Islet precursor cell (in vitro differentiated cells): ENCODE data around the gene NKX1-2.
"Not testable (repeated sequence)": the region's sequence is repeated elsewhere in the genome, so short reads cannot be mapped to it uniquely, and the experiment has no call there.

ENCODE experiments used
- DNase-seq: peaks from one replicate; pipeline ENCODE4 v3.0.0-alpha.2; 2018

The NKX1-2 gene

DNA sequence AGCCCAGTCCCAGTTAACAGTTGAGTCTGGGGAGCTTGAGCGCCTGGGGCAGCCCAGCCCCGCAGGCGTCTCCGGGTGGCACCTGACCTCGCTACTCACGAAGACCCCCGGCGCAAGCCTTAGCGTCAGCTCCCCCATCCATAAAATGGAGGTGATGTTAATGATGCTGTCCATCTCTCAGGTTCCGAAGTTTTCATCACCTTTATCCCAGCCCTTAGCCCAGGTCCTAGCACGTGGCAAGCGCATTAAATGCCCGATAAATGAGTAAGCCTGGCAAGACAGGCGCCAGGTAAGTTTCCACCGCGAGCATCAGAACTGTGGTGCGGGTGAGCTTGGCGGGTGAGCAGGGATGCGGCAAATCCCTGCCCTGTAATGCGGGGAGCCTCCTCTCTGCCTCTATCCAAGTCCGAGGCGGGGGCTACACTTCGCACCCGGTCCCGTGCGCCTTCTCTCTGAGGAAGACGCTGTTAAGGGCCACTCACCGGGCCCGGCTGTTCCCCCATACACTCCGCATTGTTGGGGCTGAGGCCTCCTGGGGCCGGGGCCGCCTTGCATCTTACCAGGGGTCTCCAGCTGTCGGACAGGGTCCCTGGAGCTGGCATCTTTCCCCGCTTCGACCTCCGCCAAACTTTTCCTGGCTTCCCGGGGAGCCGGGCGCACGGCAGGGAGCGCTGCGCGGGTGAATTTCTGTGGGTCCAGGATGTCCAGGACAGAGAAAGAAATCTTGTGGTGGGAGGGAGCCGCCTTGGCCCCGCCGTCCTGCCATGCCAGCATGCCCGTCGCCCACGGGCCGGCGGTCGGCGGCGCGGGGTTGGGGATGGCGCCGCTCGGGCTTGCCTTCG, 444 bp downstream of the NKX1-2 start:
- no peak for DNase-seq

- no peak for DNase-seq
Observed at GRCh38 chr10:124448696-124449169, 1.1 kb downstream of the NKX1-2 start.

DNA sequence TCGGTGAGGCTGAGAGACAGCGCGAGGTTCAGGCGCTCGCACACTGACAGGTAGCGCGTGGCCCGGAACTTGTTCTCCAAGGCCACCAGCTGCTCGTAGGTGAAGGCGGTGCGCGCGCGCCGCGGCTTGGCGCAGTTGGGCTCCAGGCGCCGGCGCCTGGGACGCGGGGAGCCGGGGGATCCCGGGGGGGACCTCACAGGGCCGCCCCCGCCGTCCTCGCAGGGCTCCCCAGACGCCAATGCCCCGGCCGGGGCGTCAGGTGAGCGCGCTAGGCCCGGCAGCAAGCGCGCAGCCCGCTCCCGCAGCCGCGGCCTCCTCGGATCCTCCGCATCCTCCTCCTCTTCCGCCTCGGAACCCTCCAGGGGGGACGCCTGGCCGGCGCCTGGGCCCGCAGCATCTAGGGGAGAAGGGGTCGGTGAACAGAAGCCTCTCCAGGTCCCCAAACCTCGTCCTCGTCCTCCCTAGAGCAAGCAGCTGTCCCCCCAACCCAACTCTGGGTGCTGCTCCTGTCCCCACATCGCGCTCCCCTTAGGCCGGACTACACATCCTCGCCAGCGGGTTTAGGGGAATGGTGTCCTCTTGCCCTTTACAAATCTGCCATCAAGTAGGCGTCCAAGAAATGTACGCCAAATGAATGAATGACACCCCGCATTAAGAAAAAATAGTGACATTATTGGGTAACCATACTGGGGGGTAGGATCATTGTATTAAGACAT, 1.9 kb downstream of the NKX1-2 start:
- DNase-seq: no peak

DNA sequence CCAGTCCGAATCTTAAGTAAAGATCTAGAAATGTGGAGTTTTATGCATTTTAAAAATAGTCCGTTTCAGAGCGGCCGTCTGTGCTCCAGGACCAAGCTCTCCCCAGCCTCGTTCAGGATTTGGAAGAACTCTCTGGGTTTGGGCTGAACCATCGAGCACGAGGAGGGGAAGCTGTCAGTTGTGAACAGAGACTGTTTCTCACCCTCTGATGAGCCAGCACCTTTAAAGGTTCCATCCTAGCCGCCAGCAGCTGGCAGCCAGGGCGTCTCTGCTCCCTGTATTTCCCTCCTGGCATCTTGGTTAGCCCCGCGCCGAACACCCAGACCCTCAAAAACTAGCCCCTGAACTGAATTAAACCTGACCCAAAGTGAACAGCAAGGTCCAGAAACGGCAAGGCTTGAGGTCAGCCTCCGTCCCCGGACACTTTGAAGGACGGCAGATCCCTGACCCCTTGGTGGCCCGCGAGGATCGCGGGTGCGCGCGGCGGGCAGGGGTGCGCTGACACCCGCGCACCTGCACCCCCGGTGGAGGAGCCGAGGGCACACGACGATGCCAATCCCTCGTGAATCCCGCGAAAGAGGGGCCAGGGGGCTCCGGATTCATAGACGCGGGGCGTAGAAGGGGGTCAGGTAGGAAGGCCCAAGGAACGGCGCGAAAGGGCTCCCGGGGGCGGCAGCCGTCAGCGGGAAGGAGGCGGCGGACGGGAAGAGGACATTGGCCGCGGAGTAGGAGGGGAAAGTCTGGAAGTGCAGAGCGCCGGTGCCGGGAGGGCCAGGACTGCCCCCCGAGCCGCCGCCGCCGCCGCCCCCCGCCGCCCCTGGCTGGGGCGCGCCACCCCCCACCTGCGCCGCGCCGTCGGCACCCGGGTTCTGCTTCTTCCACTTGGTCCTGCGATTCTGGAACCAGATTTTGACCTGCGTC, 2.7 kb downstream of the NKX1-2 start:
- no peak for DNase-seq

- not testable (repeated sequence) for DNase-seq
Observed at GRCh38 chr10:124441694-124442093, 8.1 kb downstream of the NKX1-2 start.

GRCh38 chr10:124436191-124436638, 13.6 kb downstream of the NKX1-2 start:
- no peak for DNase-seq

DNA sequence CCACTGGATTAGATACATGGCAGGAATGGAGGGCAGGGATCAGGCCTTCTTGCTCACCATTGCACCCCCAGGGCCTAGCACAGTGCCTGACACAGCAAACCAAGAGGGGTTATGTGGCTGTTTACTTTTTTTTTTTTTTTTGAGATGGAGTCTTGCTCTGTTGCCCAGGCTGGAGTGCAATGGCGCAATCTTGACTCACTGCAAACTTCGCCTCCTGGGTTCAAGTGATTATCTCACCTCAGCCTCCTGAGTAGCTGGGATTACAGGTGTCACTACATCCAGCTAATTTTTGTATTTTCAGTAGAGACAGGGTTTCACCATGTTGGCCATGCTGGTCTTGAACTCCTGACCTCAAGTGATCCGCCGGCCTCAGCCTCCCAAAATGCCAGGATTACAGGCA, 14.2 kb downstream of the NKX1-2 start:
- not testable (repeated sequence) for DNase-seq

- no peak for DNase-seq
Observed at GRCh38 chr10:124433461-124433860, 16.4 kb downstream of the NKX1-2 start.

GRCh38 chr10:124430077-124430476, 19.8 kb downstream of the NKX1-2 start:
- DNase-seq: no peak

DNA sequence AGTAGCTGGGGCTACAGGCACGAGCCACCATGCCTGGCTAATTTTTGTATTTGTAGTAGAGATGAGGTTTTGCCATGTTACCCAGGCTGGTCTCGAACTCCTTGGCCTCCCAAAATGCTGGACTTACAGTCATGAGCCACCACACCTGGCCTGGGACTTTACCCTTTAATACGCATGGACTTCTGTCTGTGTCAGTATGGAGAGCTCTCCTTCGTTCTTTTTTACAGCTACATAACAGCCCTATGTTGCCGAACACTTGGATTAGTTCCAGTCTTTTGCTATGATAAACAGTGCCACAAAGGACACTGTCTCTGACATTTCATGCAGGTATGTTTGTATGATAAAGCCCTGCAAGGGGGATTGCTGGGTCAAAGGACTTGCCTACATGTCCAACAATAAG, 20.3 kb downstream of the NKX1-2 start:
- DNase-seq: no peak

DNA sequence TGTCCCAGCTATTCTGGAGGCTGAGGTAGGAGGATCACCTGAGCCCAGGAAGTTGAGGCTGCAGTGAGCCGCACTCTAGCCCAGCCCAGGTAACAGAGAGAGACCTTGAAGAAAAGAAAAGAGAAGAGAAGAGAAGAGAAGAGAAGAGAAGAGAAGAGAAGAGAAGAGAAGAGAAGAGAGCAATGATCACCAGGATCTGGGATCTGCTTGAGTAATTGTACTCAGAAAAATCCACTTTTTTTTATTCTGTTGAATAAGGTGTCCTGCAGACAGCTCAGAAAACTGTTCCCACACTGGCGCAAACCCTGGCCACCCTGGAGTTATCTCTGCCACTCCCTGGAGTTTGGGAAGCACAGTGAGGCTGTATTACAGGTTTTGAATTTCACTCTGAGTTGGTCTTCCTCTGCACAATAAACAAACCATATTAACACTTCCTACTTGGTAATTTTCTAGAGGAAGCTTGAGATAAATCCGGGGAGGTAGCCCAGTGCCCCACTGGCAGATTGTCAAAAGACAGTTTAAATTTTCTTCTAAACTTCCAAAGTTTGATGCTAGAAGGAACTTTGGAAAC, 21.5 kb downstream of the NKX1-2 start:
- no peak for DNase-seq

- no peak for DNase-seq
Observed at GRCh38 chr10:124425227-124425962, 24.4 kb downstream of the NKX1-2 start.

DNA sequence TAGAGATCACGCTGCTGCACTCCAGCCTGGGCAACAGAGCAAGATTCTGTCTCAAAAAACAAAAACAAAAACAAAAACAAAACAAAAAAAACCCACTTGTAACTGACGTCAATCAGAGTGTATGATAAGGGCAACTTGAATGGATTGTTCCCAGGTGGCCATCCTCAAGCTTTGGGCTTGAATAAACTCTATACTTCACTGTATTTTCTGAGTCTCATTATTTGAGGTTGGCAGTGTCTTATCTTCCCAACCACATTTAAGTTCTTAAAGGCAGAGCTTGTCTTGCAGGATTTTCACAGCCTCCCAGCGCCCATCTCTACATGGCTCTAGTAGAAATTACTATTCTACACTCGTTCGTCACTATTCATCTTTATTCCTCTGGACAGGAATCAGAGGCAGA, 26.0 kb downstream of the NKX1-2 start:
- no peak for DNase-seq

GRCh38 chr10:124422742-124423141, 27.1 kb downstream of the NKX1-2 start:
- no peak for DNase-seq

GRCh38 chr10:124420254-124420653, 29.6 kb downstream of the NKX1-2 start:
- no peak for DNase-seq

DNA sequence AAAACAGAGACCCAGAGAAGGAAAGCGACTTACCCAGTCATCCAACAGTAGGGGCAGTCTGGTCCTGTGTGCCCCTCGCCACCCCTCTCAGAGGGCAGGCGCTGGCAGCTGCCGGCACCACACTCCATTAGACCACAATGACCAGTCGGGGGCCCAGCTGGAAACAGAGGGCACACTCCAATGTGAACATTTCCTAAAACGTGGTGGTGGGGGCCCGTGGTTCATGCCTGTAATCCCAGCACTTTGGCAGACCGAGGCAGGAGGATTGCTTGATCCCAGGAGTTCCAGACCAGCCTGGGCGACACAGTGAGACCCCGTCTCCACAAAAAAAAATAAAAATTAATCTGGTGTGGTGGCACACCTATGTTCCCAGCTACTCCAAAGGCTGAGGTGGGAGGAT, 30.2 kb downstream of the NKX1-2 start:
- DNase-seq: no peak

GRCh38 chr10:124418726-124419501, 30.9 kb downstream of the NKX1-2 start, which contains the start of gene OAT:
TSS of gene OAT (minus strand) at chr10:124418923. CDS start at chr10:124412171, 6,752 bp downstream.
- DNase-seq: peak; percentile 99

DNA sequence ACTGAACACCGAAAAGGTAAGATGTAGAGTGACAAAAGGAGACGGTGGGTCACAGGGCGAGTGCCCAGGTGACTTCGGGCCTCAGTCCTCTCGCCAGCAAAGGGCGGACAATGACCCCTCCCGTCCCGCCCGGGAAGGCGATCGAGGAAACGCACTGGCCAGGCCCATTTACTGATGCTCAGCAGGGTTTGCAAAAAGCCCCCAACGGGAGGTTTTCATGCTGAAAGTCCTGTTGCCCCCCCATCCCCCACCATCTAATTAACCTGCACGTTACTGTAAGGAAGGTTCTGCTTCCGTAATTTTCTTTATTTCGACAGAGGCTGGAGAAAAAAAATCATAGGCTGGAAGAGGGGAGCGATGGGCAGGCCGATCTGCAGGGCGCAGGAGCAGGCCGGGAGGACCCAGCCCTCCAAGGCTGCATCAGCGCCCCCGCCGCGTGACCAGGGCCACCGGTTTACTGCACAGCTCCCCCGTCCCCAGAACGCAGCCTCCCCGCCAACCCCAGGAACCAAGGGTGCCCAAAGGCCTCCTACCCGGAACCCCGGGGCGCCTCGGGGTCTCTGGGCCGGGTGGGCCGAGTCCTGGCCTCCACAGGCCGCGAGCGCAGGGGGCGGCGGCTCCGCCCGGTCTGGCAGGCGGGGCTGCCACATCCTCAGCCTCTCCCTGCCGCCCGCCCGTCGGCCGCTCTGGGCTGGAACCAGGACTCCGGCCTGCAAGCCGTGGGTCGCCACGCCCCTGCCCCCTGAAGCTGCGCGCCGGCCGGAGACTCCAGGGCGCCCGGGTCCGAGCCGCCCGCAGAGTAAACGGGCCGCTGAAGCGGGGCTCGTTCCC, 31.7 kb downstream of the NKX1-2 start:
- DNase-seq: peak; percentile 86

GRCh38 chr10:124416733-124417132, 33.1 kb downstream of the NKX1-2 start:
- no peak for DNase-seq

- DNase-seq: no peak
Observed at GRCh38 chr10:124415210-124415609, 34.6 kb downstream of the NKX1-2 start.
